CD4-positive, alpha-beta T cell treated with Interleukin-1 beta for 1 hour (primary cell): ENCODE results near the gene FICD.

Experiments
- DNase-seq, 2 donors: peaks; one replicate each; pipeline ENCODE4 v3.0.0-alpha.2; 2020 to 2022

The FICD gene

GRCh38 chr12:108505129-108505528 lies 9.9 kb upstream of the FICD start:
- no peak for DNase-seq

- DNase-seq = no peak
Measured at GRCh38 chr12:108507971-108508642, 7.0 kb upstream of the FICD start.

- no peak for DNase-seq
Measured at GRCh38 chr12:108509806-108510205, 5.3 kb upstream of the FICD start.

GRCh38 chr12:108510836-108511235 lies 4.2 kb upstream of the FICD start:
- DNase-seq = no peak

GRCh38 chr12:108511633-108512540 lies 3.2 kb upstream of the FICD start:
- peak; percentile 74 to 79 for DNase-seq

- DNase-seq = no peak
Measured at GRCh38 chr12:108514468-108514972, 557 bp upstream of the FICD start.

- DNase-seq = no peak
Measured at GRCh38 chr12:108515916-108516315, 839 bp downstream of the FICD start.

- no peak for DNase-seq
Measured at GRCh38 chr12:108516511-108517275, 1.6 kb downstream of the FICD start.

- no peak for DNase-seq
Measured at GRCh38 chr12:108517288-108518100, 2.4 kb downstream of the FICD start.

- DNase-seq = no peak
Measured at GRCh38 chr12:108518101-108518715, 3.1 kb downstream of the FICD start.

- DNase-seq = no peak
Measured at GRCh38 chr12:108518716-108519496, 3.8 kb downstream of the FICD start.

- peak in 1 of 2 donors; percentile 15 for DNase-seq
Measured at GRCh38 chr12:108519558-108519957, 4.5 kb downstream of the FICD start.

- no peak for DNase-seq
Measured at GRCh38 chr12:108523365-108523764, 8.3 kb downstream of the FICD start.

- no peak for DNase-seq
Measured at GRCh38 chr12:108525681-108526080, 10.6 kb downstream of the FICD start.

GRCh38 chr12:108526482-108527165 lies 11.5 kb downstream of the FICD start:
- no peak for DNase-seq

GRCh38 chr12:108527166-108527496 lies 12.1 kb downstream of the FICD start:
- no peak for DNase-seq

GRCh38 chr12:108530161-108530560 lies 15.1 kb downstream of the FICD start:
- no peak for DNase-seq

- DNase-seq = no peak
Measured at GRCh38 chr12:108531929-108532848, 17.1 kb downstream of the FICD start.

- no peak for DNase-seq
Measured at GRCh38 chr12:108538146-108538545, 23.1 kb downstream of the FICD start.
